ENCODE measurements around the gene ZNF189.

- no peak for TF ChIP-seq ELK1 (IDR thresholded peaks at IDR 0.05; ENCODE audit: borderline replicate concordance, low read depth, low read length)
- no peak for TF ChIP-seq RFX5 (IDR thresholded peaks at IDR 0.05; ENCODE audit: low read depth, low read length)
- no peak for TF ChIP-seq CTCF (conservative IDR thresholded peaks at IDR 0.05; ENCODE audit: low read depth, low read length)
- no peak for TF ChIP-seq MXI1 (IDR thresholded peaks at IDR 0.05; ENCODE audit: borderline replicate concordance, low read depth, low read length)
- TF ChIP-seq POLR2A (IDR thresholded peaks at IDR 0.05; ENCODE audit: low read depth, low read length): no peak
- TF ChIP-seq RAD21 (IDR thresholded peaks at IDR 0.05; ENCODE audit: low read length): no peak
- no peak for TF ChIP-seq USF2 (IDR thresholded peaks at IDR 0.05; ENCODE audit: low read depth, low read length)
- no peak for TF ChIP-seq BHLHE40 (IDR thresholded peaks at IDR 0.05; ENCODE audit: low read depth, low read length)
- TF ChIP-seq CEBPB (IDR thresholded peaks at IDR 0.05; ENCODE audit: low read depth, low read length): no peak
- no peak for TF ChIP-seq MAZ (IDR thresholded peaks at IDR 0.05; ENCODE audit: borderline replicate concordance, low read depth, low read length)
- no peak for TF ChIP-seq SMC3 (IDR thresholded peaks at IDR 0.05; ENCODE audit: low read depth, low read length)
- TF ChIP-seq FOS (IDR thresholded peaks at IDR 0.05; ENCODE audit: low read depth, low read length): no peak
- no peak for TF ChIP-seq CHD1 (IDR thresholded peaks at IDR 0.05; ENCODE audit: low read depth, low read length)
These were observed 9.9 kb downstream of the ZNF189 start for GRCh38 chr9:101408374-101409078.

Measured in IMR-90 (cell line).